COR-L47 (cell line): ENCODE measurements around the gene PRXL2B.
A peak's percentile ranks its signal among the peaks of the same experiment; 100 is the strongest.
"Not testable (repeated sequence)": the region's sequence is repeated elsewhere in the genome, so short reads cannot be mapped to it uniquely, and the experiment has no call there.

Experiments used
- DNase-seq: peaks from one replicate; lab custom pipeline; 2025; lab: John Stamatoyannopoulos, UW

Gene PRXL2B

DNA sequence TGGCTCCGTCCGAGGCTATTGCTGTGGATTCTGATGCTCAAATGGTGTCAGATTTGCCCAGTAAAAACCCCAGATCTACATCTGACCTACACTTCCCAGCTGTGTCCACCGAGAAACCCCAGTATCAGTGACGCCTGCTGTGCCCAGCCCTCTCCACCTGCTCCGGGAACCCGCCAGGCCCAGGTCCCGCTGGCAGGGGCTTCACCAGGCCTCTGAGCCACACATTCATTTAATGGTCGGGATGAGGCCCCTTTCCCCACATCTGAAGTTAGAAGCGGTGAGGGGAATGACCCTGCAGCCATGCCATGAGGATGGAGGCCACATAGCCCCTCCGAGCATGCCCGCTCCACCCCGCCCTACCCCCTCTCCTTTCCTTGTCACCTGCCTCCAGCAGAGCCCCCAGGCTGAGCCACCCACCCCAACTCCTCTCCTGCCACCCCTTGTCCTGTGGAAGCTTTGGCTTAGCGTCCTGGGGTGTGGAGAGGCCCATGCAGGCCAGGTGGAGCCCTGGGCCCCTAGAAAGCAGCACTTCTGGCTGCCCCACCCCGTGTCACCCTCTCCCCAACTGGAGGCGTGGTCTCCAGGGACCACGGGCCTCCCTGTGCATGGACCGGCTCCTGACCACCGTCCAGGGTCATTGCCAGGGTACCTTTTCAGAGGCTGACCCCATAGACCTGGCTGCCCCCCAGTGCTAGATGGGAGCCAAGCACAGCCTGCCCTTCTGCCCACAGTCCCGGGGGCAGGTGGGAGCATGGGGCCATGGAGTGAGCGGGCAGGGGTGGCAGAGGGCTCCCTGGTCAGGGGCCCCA, 22.4 kb upstream of the PRXL2B start:
- DNase-seq, result no peak

GRCh38 chr1:2564815-2565374, 21.7 kb upstream of the PRXL2B start:
- peak; percentile 66 for DNase-seq

- no peak for DNase-seq
Observed at GRCh38 chr1:2566101-2567045, 20.2 kb upstream of the PRXL2B start.

GRCh38 chr1:2567083-2567679, 19.4 kb upstream of the PRXL2B start:
- no peak for DNase-seq

- not testable (repeated sequence) for DNase-seq
Observed at GRCh38 chr1:2568187-2568816, 18.3 kb upstream of the PRXL2B start.

DNA sequence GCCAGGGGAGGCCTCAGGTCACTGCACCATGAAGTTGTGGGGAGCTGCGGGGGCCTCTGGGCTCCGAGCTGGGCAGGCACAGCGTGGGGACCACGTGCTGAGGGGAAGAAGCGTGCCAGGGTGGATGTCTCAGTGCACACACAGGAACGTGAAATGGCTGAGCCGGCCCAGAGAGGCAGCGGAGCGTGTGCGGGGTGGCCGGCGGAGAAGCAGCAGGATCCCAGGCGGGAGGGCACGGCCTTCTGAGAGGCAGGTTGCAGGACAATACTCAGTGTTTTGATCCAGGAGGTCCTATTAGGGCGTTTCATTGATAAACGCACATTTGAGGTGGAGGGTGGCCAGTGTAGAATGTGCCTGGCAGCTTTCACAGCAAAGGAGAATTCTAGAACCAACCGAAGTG, 17.5 kb upstream of the PRXL2B start:
- no peak for DNase-seq

DNA sequence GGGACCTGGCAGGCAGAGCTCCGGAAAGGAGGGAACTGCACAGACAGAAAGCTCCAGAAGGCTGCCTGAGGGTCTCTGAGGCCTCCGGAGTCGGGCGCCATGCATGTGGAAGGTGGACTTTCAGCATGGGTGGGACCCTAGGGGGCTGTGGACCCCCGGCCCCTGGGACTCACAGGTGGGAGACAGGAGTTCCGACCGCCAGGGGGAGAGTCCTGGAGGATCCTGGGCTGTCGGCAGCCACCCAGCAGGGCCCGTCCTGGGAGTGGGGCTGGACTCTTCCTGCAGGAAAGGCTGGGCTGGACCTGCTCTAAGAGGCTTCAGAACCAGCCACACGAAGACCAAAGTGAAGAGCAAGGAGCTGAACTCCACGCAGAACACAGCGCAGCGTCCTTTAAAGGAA, 16.9 kb upstream of the PRXL2B start:
- DNase-seq, result not testable (repeated sequence)

DNA sequence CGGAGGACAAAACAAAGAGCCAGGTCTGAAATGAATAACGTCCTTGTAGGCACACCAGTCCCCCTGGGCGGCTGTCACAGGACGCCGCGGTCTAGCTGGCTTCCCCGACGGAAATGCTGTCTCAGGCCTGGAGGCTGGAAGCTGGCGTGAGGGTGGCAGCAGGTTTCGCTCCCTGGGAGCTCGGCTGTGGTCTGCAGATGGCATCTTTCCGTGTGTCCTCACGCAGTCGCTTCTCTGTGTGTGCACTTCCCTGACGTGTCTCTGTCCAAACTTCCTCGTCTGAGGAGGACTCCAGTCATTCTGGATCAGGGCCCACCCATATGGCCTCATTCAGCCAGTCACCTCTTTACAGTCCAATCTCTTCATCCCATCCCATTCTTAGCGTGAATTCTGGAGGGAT, 16.2 kb upstream of the PRXL2B start:
- DNase-seq, result no peak

DNA sequence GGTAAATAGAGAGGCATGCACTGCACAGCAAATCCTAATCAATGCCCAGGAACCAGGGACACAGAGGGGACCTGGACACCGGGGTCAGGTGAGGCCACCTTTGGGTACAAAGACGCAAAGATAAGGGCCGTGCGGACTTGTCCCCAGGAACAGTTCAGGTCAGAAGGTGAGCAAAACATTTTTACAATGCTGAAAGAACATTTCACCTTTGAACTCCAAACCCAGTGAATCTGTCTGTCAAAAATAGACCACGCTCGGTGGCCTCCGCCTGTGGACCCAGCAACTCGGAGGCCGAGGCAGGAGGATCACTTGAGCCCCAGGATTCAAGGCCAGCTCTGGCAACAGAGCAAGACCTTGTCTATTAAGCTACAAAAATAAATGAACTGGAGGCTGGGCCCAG, 15.2 kb upstream of the PRXL2B start:
- no peak for DNase-seq

DNA sequence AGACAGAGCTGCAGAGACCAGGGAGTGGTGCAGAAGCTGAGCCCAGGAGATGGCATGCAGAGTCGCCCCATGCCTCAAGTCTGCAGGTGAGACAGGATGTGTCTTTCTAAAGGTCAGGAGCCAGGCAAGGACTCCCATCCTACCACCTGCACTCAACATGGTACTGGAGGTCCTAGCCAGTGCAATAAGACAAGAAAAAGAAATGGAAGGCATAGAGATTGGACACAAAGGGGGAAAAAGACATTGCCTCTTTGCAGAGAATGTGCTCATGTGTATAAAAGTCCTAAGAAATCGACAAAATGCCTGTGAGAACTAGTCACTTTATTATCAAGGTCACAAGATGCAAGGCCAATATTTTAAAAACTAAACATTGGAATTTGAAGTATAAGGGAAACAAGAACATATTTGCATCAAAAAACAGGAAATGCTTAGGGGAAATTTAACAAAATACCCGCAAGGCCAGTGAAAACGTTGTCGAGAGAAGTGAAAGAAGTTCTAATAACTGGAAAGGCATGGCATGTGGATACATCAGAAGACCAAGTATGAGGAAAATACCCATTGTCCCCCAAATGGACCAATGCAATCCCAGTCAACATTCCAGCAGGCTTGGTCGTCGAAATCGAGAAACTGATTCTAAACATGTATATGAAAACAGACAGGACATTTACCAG, 13.2 kb upstream of the PRXL2B start:
- no peak for DNase-seq

GRCh38 chr1:2574350-2574749, 12.2 kb upstream of the PRXL2B start:
- DNase-seq, result no peak

DNA sequence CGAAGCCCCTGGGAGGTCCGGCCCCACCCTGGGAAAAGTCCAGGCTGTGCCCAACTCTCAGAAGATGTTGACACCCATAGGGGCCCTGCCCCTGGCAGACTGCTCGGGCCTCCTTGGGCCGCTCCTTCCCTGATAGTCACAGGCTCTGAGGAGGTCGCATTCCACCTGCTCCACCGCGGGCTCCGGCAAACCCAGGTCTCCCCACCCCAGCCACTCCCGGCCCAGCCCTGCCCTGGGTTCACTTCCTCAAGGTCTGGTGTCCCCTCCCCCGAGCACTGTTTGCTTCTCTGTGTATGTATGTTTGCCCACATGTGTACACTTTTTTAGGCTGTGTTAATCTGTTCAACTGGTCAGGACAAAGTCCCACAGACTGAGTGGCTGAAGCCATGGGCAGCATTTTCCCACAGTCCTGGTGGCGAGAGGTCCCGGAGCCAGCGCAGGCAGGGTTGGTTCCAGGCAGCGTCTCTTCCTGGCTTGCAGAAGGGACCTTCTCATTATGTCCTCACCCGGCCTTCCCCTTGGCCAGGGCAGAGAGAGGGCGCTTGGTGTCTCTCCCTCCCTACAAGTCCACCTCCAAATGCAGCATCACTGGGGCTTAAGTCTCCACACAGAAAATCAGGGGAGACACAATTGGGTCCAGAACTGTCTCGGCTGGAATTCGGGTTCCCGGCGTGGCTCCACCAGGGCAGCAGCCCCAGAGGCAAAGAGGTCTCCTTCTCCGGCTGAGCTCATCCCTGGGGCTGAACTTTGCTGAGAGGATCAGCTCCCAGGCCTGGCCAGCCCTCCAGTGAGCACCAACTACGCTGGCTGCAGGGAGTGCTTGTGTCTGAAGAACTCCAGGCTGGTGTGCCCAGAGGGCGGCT, 10.5 kb upstream of the PRXL2B start:
- no peak for DNase-seq

GRCh38 chr1:2577565-2578075, 9.0 kb upstream of the PRXL2B start:
- not testable (repeated sequence) for DNase-seq

GRCh38 chr1:2578758-2579118, 7.8 kb upstream of the PRXL2B start:
- no peak for DNase-seq

DNA sequence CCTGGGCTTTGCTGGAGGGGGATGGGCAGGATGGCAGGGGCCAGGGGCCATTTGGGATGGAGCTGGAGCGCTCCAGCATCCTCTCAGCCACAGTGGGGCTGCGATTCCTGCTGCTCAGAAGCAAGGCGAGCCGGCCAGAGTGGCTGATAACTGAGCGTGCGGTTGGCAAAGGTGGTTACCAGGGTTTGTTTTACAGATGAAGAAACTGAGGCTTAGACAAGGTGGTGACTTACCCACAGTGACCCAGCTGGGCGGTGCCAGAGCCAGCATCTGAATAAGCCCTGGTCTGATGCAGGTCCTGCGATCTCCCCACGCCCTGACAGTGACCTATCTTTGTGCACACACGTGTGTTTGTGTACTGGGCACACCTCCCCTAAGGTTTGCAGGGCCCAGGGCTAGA, 5.9 kb upstream of the PRXL2B start:
- no peak for DNase-seq

GRCh38 chr1:2582391-2582790, 4.2 kb upstream of the PRXL2B start:
- no peak for DNase-seq

- DNase-seq, result no peak
Observed at GRCh38 chr1:2583331-2583791, 3.2 kb upstream of the PRXL2B start.

DNA sequence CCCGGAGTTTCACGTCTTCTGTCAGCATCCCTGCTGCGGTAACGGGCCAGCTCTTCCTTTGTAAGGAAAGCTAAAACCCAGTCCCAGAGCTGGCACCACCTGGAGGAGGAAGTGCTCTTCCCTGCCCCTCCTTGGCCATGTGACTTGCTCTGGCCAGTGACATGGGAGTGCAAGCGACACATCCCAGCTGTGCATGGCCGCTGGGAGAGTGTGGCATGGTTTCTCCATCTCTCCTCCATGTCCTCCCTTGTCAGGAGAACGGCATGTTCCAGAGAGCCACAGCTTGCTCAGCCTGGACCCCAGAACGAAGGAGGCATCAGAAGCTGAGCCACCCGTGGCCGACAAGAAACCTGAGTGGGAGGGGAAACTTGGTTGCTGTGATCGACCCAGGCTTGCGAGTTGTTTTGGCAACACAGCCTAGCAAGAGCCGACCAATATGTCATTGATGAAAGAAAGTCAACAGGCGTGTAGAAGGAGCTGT, 2.7 kb upstream of the PRXL2B start:
- DNase-seq, result peak; percentile 78

GRCh38 chr1:2584686-2585317, 1.8 kb upstream of the PRXL2B start:
- DNase-seq, result no peak
